HG03520 (cell line): ENCODE data around the gene PDYN.

Experiments used
- ATAC-seq: cut with Tn5 transposase; IDR thresholded peaks from one replicate; pipeline ENCODE4 v1.9.1; 2021; ENCODE audit warnings: mild to moderate bottlenecking, moderate library complexity; ENCODE audit not compliant: unreplicated experiment

PDYN gene

GRCh38 chr20:1995531-1996310 lies 1.9 kb upstream of the PDYN start:
- ATAC-seq: no peak

- no peak for ATAC-seq
These were observed 769 bp upstream of the PDYN start for GRCh38 chr20:1994627-1995026.

- ATAC-seq: no peak
These were observed 1.3 kb downstream of the PDYN start for GRCh38 chr20:1992359-1993110.

- ATAC-seq: no peak
These were observed 6.0 kb downstream of the PDYN start for GRCh38 chr20:1987826-1988225.

GRCh38 chr20:1983301-1983700 lies 10.6 kb downstream of the PDYN start:
- ATAC-seq: no peak

- ATAC-seq: no peak
These were observed 11.2 kb downstream of the PDYN start for GRCh38 chr20:1982686-1983085.

- no peak for ATAC-seq
These were observed 14.6 kb downstream of the PDYN start for GRCh38 chr20:1979106-1979778.

- ATAC-seq: no peak
These were observed 18.6 kb downstream of the PDYN start for GRCh38 chr20:1975291-1975690.

- no peak for ATAC-seq
These were observed 20.0 kb downstream of the PDYN start for GRCh38 chr20:1973601-1974440.

GRCh38 chr20:1971893-1972586 lies 21.8 kb downstream of the PDYN start:
- ATAC-seq: no peak

GRCh38 chr20:1968964-1969363 lies 24.9 kb downstream of the PDYN start:
- no peak for ATAC-seq

- ATAC-seq: no peak
These were observed 28.1 kb downstream of the PDYN start for GRCh38 chr20:1965520-1966351.

- ATAC-seq: no peak
These were observed 29.0 kb downstream of the PDYN start for GRCh38 chr20:1964659-1965405.

- no peak for ATAC-seq
These were observed 29.8 kb downstream of the PDYN start for GRCh38 chr20:1964061-1964460.

- no peak for ATAC-seq
These were observed 32.5 kb downstream of the PDYN start for GRCh38 chr20:1961374-1961773.

GRCh38 chr20:1959156-1959555 lies 34.7 kb downstream of the PDYN start:
- no peak for ATAC-seq

GRCh38 chr20:1958426-1958825 lies 35.4 kb downstream of the PDYN start:
- no peak for ATAC-seq

GRCh38 chr20:1955217-1955616 lies 38.6 kb downstream of the PDYN start:
- ATAC-seq: no peak

GRCh38 chr20:1953621-1954020 lies 40.2 kb downstream of the PDYN start:
- ATAC-seq: no peak
